ENCODE results near the gene PHLDB1.

DNA sequence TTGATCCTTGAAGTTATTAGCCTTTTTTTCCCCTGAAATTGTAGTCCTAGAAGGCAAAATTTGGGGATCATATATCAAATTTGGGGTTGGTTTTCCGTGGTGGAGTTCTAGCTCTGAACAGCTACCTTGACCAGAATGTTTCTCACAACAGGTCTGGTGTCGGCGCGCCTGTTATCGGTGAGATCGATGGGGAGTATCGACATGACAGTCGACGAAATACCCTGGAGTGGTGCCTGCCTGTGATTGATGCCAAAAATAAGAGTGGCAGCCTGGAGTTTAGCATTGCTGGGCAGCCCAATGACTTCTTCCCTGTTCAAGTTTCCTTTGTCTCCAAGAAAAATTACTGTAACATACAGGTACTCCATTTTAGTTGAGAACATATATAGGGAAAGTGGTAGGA, 9.9 kb upstream of the PHLDB1 start:
- TF ChIP-seq, protein P1, sequence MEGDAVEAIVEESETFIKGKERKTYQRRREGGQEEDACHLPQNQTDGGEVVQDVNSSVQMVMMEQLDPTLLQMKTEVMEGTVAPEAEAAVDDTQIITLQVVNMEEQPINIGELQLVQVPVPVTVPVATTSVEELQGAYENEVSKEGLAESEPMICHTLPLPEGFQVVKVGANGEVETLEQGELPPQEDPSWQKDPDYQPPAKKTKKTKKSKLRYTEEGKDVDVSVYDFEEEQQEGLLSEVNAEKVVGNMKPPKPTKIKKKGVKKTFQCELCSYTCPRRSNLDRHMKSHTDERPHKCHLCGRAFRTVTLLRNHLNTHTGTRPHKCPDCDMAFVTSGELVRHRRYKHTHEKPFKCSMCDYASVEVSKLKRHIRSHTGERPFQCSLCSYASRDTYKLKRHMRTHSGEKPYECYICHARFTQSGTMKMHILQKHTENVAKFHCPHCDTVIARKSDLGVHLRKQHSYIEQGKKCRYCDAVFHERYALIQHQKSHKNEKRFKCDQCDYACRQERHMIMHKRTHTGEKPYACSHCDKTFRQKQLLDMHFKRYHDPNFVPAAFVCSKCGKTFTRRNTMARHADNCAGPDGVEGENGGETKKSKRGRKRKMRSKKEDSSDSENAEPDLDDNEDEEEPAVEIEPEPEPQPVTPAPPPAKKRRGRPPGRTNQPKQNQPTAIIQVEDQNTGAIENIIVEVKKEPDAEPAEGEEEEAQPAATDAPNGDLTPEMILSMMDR (IDR thresholded peaks at IDR 0.05) = no peak
- no peak for TF ChIP-seq POLR2A (IDR thresholded peaks at IDR 0.05)

Measured in upper lobe of left lung (tissue), 4 donors.